ENCODE measurements around the gene ST3GAL3.

Gene ST3GAL3

DNA sequence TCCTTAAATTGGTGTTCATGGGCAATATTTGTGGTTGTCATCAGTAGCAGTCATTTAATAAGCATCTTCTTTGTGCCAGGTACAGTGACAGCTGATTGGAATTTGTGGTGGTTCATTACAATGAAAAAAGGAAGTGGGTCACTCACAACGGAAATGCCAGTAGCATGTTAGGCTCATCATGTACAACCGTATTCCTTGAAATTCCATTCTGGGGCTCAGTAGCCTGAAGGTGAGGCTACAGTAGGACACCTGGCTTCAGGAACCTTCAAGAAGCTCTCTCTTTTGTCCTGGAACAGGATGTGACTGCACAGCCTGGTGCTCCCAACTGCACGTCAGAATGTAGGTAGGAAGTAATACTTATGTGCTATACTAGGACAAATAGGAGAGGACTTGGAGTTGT is 93.9 kb downstream of the ST3GAL3 start:
- no peak overlapping the region for H3K4me3 ChIP-seq (ENCODE audit: low read depth, low read length)
- TF ChIP-seq MYC (IDR thresholded peaks at IDR 0.05; ENCODE audit: low read depth, low read length) = no peak
- TF ChIP-seq CTCF (IDR thresholded peaks at IDR 0.05; ENCODE audit: low read depth, low read length) = no peak
- TF ChIP-seq, protein P1, sequence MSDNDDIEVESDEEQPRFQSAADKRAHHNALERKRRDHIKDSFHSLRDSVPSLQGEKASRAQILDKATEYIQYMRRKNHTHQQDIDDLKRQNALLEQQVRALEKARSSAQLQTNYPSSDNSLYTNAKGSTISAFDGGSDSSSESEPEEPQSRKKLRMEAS (IDR thresholded peaks at IDR 0.05; ENCODE audit: low read depth, low read length) = no peak
- TF ChIP-seq POLR2A (IDR thresholded peaks at IDR 0.05; ENCODE audit: extremely low read depth, insufficient read length) = no peak
- no peak for DNase-seq (ENCODE audit: low read depth)

GRCh38 chr1:43802356-43802980 is 95.1 kb downstream of the ST3GAL3 start:
- H3K4me3 ChIP-seq (ENCODE audit: low read depth, low read length) = no peak overlapping the region
- TF ChIP-seq MYC (IDR thresholded peaks at IDR 0.05; ENCODE audit: low read depth, low read length) (no peak), POLR2A (IDR thresholded peaks at IDR 0.05; ENCODE audit: extremely low read depth, insufficient read length) (no peak), CTCF (IDR thresholded peaks at IDR 0.05; ENCODE audit: low read depth, low read length) (no peak)
- TF ChIP-seq, protein P1 (IDR thresholded peaks at IDR 0.05; ENCODE audit: low read depth, low read length) = no peak
- no peak for DNase-seq (ENCODE audit: low read depth)

GRCh38 chr1:43803105-43803504 is 95.8 kb downstream of the ST3GAL3 start:
- DNase-seq (ENCODE audit: low read depth) = no peak
- TF ChIP-seq MYC (IDR thresholded peaks at IDR 0.05; ENCODE audit: low read depth, low read length) (no peak), CTCF (IDR thresholded peaks at IDR 0.05; ENCODE audit: low read depth, low read length) (no peak), POLR2A (IDR thresholded peaks at IDR 0.05; ENCODE audit: extremely low read depth, insufficient read length) (no peak)
- TF ChIP-seq, protein P1 (IDR thresholded peaks at IDR 0.05; ENCODE audit: low read depth, low read length) = no peak
- H3K4me3 ChIP-seq (ENCODE audit: low read depth, low read length) = no peak overlapping the region

- no peak overlapping the region for H3K4me3 ChIP-seq (ENCODE audit: low read depth, low read length)
- TF ChIP-seq POLR2A (IDR thresholded peaks at IDR 0.05; ENCODE audit: extremely low read depth, insufficient read length) = no peak
- TF ChIP-seq MYC (IDR thresholded peaks at IDR 0.05; ENCODE audit: low read depth, low read length) = no peak
- TF ChIP-seq, protein P1 (IDR thresholded peaks at IDR 0.05; ENCODE audit: low read depth, low read length) = no peak
- TF ChIP-seq CTCF (IDR thresholded peaks at IDR 0.05; ENCODE audit: low read depth, low read length) = no peak
- no peak for DNase-seq (ENCODE audit: low read depth)
Measured at GRCh38 chr1:43803646-43804045, 96.3 kb downstream of the ST3GAL3 start.

GRCh38 chr1:43804569-43804968 is 97.2 kb downstream of the ST3GAL3 start:
- no peak for TF ChIP-seq CTCF (IDR thresholded peaks at IDR 0.05; ENCODE audit: low read depth, low read length)
- no peak for TF ChIP-seq MYC (IDR thresholded peaks at IDR 0.05; ENCODE audit: low read depth, low read length)
- TF ChIP-seq, protein P1 (IDR thresholded peaks at IDR 0.05; ENCODE audit: low read depth, low read length) = no peak
- TF ChIP-seq POLR2A (IDR thresholded peaks at IDR 0.05; ENCODE audit: extremely low read depth, insufficient read length) = no peak
- no peak overlapping the region for H3K4me3 ChIP-seq (ENCODE audit: low read depth, low read length)
- DNase-seq (ENCODE audit: low read depth) = no peak

All from NB4 (cell line).